Stimulated activated CD4-positive, alpha-beta T cell treated with anti-CD3 and anti-CD28 coated beads, Interleukin-12 subunit alpha, Interleukin-12 subunit beta, amount 100 ng/mL, for 4 hours (primary cell): ENCODE results near the gene CEBPG.

ENCODE experiments used
- DNase-seq: peaks from one replicate; pipeline ENCODE4 v3.0.0-alpha.2; 2020

CEBPG gene

DNA sequence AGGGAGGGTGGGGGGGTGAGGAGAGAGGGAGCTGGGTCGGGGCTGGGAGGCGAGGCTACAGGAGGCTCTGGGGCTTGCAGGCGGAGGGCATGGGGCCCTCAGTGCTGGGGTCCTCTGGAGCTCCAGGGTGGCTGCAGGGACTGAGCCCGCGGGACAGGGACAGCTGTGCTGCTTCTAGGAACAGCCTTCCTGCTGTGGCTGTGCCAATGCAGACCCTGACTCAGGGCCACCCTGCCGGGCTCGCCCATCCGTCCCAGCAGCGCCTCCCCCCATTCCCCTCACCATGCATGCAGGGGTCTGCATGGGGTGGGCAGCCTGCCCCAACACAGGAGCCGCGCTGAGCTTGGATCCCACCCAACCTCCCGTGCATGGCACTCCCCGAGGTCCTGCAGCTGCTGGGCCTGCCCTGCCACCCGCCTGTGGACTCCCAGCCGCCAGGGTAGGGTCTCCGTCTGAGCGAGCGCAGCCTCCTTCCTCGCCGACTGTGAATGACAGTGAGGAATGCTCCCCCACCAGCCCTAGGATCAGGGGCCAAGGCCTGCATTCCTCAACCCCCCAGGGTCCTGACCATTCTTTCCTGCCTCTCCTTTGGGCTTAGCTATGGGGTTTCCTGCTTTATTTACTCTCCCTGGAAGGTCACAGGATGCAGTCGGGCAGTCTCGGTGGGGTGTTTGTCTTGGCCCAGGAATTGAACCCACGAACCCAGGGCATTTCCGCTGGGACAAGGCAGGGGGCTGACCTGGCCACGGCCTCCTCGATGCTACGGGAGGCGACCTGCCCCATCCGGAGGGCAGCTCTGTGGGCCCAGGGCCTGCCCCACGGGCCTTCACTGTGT is 23.4 kb downstream of the CEBPG start:
- DNase-seq = no peak

DNA sequence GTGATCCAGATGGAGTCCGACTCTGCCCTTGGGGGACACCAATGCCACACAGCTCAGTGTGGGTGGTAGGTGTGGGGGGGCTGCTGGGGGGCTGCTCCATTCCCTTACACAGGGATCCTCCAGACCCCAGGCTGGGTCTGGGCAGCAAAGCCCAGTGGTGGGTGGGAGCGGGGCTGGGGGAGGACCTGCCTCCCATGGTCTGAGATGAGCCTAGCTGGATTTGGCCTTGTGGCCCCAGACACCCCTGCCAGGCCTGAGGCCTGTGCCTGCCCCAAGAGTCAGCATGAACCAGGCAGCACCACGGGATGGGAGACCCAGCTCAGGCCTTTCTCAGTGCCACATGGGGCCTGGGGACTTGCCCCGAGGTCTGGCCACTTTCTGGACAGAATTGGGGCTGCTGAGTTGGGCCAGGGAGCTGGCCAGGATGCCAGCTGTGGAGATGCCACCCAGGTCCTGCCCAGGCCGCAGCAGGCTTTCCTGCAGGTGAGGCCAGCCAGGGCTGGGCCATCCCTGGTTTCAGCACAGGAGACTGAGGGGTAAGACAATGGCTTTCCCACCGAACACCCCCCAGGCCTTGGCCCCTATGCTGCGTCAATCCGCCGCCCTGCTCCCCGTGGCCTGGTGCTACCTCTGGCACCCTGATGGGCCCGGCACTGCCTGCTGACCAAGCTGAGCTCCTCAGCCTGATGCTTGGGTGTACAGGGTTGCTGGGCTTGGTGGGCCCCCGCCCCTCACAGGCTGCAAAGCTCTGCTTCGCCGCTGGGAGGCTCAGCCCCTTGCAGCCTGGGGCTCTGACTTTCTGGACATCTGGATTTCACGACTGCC is 24.2 kb downstream of the CEBPG start:
- DNase-seq = no peak

DNA sequence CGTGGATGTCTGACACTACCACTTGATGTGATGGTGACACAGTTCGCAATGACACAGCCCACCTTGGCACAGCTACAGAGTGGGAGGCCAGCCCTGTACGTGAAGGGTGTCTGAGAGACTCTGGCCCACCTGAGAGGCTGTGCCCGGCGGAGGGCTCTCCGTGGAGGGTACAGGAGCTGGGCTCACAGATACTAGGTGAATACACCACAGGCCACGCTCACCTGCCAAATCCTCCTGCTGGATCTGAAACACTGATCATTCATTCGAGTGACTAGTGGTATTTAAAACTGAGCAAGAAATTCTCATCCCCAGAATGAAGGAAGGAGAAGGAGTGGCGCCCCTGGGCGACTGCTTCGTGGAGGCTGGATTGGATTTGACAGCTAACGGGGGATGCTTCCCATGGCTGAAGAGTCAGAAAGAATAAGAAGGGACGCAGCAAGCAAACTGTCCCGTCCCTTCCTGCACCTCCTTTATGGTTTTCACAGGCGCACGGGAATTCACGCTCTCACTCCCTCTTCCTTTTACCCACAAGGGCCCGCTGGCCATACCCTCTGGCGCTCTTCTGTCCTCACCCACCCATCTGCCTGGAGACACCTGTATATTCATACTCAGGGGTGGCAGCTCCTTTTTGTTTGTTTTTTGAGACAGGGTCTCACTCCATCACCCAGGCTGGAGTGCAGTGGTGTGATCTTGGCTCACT is 25.0 kb downstream of the CEBPG start:
- no peak for DNase-seq

DNA sequence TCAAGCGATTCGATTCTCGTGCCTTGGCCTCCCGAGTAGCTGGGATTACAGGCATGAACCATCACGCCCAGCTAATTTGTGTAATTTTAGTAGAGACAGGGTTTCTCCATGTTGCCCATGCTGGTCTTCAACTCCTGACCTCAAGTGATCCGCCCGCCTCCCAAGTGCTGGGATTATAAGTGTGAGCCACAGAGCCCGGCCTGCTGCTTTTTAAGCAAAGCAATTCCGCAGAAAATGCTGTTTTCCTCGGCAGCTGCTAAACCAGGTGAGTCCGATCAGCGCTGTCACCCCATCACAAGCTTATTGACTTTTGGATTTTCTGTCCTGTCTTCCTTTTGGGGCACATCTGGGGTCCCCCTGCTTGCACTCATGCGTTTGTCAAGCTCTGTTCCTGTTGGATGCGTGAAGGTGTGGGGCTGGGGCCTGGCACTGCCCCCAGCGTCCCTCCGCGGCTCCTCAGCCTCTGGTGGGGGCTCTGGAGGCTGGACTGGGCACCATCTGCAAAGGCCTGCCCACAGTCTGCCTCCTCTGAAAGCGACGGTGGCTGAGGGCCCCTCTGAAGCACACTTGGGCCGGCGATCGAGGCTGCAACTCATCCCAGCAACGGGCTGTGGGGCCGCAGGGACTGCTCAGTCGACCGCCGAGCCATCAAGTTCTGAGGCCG is 25.7 kb downstream of the CEBPG start:
- DNase-seq = no peak

DNA sequence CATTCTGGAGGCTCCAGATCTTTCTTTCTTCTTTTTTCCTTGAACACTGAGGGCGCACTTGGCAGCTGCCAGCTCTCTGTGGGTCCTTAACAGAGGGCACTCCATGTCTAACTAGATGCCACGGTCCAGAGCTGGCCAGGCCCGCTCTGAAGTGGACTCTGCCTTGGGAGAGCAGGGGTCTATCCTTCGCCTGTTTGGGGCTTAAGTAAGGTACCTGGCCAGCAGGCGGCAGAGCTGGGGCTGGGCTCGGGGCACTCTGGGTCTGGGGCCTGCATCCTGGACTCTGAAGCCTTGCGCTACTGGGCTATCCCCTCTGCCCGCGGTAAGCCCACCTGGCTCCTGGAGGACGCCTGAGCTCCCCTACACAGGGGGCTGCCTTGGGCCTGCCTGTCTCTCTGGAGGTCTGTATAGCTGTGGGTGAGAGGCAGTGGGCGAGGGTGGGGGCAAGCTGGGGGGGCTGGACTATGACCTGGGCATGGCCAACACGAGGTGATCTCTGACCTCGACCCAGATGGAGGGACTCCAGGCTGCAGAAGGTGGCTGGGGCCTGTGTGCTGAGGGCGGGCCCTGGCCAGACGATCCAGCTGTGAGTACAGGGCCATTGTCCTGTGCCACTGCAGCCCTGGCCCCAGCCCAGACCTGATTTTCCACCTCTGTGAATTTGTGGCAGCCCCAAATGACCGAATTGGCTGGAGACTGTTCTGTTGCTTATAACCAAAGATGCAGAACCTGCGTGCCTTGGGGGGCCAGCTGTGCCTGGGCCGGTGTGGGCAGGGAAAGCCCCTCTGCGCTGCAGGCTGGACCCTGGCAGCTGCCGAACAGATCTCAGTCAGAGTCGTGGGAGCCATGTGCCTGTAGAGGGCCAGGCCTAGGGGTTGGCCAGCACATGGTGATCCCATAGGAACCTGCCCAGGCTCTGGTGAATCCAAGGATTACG is 26.5 kb downstream of the CEBPG start:
- no peak for DNase-seq

DNA sequence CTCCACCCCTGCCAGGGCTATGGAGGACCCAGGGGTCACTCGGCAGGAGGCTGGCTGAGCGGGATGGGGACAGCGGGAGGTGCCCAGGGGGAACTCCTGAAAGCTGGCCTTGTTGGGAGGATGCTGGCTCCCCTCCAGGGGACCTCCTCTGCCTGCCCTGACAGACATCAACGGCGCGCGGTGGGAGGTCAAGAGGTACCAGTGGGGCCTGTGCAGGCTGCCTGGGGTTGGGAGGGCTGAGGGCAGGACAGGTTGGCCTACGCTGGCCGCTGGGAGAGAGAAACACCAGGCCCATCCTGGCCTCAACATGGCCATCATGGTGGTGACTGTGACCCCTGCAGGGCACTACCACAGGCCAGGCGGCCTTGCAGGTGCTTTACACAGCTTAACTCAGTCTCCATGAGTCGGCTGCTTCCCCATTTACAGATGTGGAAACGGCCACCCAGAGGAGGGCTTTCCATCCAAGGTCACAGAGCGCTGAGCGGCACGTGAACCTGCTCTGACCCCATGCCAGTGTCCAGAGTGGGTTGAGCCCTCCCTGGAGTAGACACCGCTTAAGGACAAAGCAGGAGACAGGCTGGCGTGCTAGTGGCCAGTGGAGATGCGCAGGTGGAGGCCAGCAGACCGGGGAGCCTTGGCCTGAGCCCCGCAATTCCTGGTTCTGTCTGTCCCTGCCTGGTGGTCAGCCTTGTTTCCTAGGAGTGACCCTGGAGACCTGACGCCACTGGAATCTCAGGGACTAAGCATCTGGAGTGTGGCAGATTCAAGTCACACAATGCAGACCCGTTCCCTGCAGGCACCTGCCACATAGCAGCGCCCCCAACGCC is 27.6 kb downstream of the CEBPG start:
- no peak for DNase-seq

DNA sequence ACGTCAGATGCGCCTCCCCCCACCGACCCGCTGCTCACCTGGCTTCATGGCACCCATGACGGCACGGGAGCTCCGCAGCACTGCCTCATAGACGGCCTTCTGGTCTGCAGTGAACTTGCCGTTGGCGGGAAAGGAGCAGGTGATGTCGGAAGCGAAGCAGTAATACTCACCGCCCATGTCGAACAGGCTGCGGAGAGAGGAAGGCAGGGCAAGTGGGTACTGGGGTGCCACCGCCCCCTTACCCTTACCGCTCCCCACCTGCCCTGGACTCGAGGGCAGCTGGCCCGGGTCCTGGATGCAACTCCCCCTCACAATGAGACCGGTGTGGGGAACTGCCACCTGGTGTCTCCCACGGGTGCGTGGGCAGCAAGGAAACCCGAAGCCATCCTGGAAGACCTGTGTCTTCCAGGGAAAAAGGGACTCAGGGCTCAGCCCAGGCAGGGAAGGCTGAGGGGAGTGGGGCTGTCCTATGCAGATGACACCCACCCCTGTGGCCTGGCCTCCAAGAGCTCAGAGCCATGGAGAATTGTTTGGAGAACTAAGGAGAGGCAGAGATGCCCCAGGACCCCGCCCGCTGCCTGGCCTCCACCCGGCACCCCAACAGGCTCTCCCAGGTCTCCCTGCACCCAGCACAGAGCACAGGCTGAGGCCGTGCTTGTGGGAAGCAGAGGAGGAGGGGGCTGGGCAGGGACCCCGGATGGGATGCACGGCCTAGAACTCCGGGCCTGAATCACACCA is 28.3 kb downstream of the CEBPG start:
- DNase-seq = no peak

DNA sequence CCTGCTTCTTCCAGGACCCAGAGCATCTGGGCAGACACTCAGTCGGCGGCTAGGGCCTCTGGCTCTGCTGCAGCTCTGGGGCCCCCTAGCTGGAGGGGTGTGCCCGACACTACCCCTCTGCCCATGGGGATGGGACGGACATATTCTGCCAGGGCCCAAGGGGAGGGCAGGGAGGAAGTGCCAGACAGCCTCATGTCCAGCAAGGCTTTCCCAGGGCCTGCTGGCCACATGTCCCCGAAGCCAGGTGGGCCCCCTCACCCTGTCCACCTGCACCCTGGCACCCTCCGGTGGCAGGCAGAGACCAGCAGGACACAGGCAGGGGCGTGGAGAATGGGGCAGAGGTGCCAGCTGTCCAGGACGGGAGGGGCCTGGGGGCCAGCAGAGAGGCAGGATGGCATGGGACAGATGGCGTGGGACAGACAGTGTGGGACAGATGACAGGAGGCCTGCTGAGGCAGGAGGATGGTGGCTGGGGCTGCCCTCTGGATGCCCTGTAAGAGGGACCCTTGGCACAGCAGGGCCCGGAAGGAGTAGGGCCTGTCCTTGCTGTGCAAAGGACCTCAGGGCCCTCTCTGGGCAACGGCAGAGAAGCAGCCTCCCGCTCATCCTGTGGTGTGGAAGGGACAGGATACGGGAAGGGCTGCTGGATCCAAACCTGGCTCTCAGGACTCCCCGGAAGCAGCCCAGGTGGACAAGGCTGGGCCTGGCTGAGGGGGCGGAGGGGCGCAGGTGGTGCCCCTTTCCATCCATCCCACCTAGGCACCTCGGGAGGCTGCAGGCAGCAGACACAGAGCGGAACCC is 29.1 kb downstream of the CEBPG start:
- no peak for DNase-seq

DNA sequence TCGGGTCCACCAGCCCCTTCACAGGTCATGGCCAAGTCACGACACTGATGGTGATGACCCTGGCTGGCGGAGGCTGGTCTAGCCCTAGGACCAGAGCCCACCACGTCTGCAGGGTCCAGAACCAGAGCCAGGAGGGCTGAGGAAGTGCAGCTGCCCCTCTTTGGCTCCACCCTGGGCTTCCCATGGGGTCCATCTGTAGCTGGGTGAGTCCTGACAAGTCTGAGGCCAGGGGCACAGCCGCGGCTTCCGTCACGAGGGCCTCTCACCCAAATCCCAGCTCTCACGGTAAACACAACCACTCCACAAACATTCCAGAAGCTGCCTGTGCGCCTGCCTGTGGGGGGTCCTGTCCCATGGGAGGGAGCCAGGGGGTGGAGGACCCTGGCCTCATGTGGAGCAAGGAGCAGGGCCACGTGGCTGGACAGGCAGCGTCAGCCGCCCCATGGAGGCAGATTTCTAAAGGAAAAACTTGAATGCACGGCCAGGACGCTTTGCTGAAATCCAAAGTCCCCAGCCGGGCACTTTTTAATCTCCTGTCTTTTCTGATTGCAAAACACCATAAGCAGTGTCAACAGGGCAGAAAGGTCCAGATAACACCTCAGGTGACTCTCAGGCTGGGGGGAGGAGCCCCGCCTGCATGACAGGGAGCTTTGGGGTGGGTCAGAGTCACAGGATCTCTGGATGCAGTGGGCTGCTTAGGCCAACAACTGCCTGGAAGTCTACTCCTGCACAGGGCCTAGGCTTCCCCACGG is 29.9 kb downstream of the CEBPG start:
- no peak for DNase-seq

DNA sequence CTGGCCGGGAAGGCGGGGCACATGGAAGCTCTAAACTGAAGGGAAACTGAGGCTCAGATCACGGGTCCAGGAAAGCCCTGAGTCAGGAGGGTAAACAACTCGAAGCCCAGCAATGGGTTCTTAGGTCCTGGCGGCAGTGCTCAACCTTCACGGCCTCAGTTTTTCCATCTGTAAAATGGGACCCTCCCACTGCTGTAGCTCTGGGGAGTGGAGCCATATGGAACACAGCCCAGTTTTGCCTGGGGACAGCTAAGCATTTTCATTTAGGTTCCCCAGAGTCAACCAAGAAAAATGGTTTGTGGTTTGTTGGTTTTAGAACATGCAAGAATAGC is 30.4 kb downstream of the CEBPG start:
- DNase-seq = no peak

DNA sequence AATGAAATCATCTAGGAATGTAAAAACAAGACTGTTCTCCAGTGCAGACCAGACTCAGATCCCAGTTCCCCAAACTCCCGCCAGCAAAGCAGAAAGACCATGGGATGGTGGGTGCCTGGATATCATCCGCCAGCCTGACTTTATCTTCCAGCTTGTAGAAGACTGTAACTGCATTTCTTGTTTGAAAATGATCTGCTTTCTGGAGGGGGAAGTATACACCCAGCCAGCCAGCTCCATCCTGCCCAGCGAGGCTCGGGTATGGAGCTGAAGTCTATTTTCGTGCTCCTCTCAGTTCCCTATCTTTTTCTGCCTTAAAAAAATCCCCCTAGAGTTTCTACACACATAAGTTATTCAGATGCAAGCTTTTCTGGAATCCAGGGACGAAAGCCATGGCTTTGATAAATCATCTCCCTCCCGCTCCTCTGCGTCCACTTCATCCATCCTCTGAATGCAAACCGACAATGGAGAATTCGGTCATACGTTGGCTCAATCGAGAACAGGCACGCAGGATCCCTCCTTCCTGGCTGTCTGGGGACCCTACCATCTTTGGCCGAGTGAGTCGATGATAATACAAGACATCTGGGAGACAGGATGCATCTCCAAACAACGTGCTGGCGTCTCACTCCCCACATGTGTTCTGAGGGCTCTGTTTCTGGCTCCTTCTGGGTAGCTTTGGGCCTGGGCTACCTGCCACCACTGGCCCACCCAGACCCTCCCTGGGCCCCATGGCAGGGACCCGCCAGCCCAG is 31.2 kb downstream of the CEBPG start:
- no peak for DNase-seq

DNA sequence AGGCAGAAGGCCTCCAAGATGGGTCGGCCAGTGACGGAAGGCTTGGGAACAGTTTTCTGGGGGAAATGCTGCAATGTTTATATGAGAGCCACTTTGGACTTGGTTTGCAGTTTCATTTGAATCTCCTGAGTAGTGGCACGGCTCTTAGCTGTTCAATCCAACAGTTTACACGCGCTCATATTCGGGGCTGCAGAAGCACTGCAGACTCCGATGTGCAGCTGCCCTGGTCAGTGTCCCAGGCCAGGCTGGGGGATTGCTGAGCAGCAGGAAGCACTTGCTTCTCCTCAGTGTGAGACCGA is 31.7 kb downstream of the CEBPG start:
- DNase-seq = no peak

DNA sequence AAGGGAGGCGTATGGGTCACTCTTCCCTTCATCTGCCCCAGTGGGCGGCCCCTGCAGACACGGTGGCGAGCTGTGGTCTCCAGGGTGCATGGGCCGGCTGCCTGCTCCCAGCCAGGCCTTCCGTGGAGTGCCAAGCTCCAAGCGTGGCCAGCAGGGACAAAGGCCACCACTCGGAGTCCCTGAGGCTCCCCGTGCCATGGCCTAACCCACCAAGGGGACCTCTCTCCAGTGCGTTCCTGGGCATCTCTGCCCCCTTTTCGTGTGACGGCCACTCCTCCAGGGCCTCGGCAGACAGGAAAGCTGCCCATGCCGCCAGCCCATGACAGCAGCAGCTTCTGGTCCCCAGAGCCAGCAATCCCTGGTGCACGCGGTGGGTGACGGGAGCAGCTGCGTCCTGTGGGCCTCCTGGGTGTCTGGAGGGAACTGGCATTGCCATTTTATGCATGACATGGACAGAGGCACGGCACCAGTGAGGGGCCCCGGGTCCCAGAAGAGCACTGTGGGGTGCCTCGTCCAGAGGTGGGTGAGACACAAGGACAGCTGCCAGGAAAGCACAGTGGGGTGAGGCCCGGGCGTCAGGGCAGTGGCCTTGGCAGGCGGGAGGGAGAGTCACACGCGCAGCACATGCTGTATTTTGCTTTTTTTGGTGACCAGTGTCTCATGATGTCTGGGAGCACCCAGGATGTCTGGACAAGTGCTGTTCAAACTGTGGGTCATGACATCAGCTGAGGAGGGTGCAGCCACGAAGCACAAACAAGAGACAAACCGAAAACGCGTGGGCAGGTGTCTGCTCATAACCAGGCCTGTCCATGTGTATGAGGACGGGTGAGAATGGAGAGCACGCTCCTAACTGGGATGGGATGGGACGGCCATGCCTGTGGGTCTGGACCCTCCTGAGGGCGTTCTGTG is 32.3 kb downstream of the CEBPG start:
- no peak for DNase-seq

DNA sequence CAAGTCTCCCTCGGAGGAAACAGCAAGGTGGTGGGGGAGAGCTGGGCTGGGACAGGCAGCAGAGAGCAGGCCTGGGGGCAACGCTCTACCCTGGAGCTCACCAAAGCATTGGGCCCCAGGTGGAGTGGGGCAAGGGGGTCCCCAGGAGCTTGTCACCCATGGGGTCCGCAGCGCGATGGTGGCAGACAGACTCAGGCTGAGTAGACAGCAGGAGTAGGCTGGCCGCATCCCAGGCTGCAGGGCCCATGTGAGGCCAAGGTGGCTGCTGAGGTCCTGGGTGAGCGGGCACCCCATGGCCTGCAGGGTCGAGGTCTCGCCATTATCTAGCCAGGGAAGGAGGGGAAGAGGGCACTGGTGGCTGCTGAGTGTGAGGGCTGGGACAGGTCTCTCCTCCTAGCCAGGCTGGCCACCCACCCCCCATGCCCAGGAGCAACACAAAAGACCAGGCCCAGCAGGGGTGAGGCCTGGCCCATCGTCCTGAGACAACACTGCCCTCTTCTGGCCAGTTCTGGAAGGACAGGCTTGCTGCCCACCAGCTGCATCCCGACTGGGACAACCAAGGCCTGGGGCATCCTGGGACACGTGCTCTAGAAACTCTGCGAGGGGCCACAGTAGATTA is 33.1 kb downstream of the CEBPG start:
- peak; percentile 79 for DNase-seq

DNA sequence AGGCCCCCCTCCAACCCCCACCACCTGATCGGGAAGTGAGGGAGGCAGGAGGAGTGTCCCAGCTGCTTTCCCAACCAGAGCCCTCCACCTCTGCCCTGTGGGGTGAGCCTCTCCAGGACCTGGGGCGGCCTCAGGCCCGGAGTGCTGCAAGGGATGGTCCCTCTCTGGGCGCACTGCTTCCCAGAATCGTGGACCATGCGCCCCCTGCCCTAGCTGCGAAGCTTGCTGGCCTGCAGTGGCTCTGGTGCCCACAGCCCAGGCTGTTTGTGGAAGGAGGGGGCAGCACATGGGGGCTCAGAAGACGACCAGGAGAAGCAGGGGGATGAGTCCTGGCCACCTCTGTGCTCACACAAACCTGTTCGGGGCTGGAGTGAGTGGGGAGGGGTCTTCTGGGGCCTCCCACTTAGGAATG is 33.6 kb downstream of the CEBPG start:
- DNase-seq = no peak

DNA sequence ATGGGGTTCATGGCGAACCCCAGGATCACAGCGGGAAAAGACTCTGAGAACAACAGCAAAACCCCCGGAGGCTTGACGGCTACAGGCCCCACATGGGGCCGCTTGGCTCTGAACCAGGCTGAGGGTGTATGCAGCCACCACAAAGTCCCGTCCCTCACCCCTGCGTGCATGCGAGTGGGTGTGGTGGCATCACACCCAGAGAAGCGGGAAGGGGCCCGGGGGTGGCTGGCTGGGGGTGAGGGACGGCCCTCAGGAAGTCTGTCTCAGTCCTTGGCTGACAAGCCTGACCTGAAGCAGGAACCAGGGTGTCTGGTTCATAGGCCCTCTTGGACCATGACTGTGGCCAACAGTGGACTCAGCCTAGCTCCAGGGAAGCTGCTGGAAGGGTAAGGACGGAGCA is 34.2 kb downstream of the CEBPG start:
- no peak for DNase-seq

DNA sequence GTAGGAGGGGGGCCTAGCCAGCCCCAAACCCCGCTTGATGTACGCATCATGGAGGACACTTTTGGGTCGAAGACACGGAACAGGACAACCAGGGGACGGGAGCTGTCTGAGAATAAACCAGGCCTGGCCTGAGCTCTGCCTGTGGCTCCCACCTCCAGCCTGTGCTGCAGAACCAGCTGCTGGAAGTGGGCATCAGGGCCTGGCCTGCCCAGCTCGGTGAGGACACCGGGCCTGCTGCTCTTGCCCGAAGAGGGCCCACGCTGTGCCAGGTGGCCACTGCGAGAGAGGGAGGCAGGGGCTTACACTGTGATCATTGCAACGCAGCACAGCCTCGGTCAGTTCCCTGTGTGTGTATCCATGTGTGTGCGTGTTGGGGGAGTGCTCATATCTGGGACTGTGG is 34.6 kb downstream of the CEBPG start:
- DNase-seq = no peak
